HG02970 (cell line): ENCODE data around the gene MYL3.
"Not testable (repeated sequence)": the region's sequence is repeated elsewhere in the genome, so short reads cannot be mapped to it uniquely, and the experiment has no call there.

Experiments
- ATAC-seq: cut with Tn5 transposase; IDR thresholded peaks from one replicate; pipeline ENCODE4 v1.9.1; 2021; ENCODE audit warnings: mild to moderate bottlenecking, moderate library complexity, moderate number of reproducible peaks; ENCODE audit not compliant: unreplicated experiment, low FRiP score

The MYL3 gene

GRCh38 chr3:46863261-46863782, at the start of gene MYL3:
Gene MYL3, minus strand, starts transcription at chr3:46863444. Its CDS starts 54 bp downstream, at chr3:46863390.
- ATAC-seq = no peak

GRCh38 chr3:46912986-46913385, 49.7 kb upstream of the MYL3 start:
- ATAC-seq = no peak

GRCh38 chr3:46910914-46911313, 47.7 kb upstream of the MYL3 start:
- not testable (repeated sequence) for ATAC-seq

- ATAC-seq = no peak
Measured at GRCh38 chr3:46910166-46910760, 47.0 kb upstream of the MYL3 start.

- ATAC-seq = no peak
Measured at GRCh38 chr3:46909535-46910161, 46.4 kb upstream of the MYL3 start.

- no peak for ATAC-seq
Measured at GRCh38 chr3:46908986-46909534, 45.8 kb upstream of the MYL3 start.

GRCh38 chr3:46908294-46908985, 45.2 kb upstream of the MYL3 start:
- no peak for ATAC-seq

GRCh38 chr3:46907960-46908293, 44.7 kb upstream of the MYL3 start:
- no peak for ATAC-seq

GRCh38 chr3:46907271-46907670, 44.0 kb upstream of the MYL3 start:
- no peak for ATAC-seq

GRCh38 chr3:46906471-46907058, 43.3 kb upstream of the MYL3 start:
- ATAC-seq = no peak

- ATAC-seq = no peak
Measured at GRCh38 chr3:46905661-46906451, 42.6 kb upstream of the MYL3 start.

GRCh38 chr3:46905213-46905560, 41.9 kb upstream of the MYL3 start:
- no peak for ATAC-seq

- ATAC-seq = no peak
Measured at GRCh38 chr3:46904303-46905212, 41.3 kb upstream of the MYL3 start.

- ATAC-seq = no peak
Measured at GRCh38 chr3:46903341-46904302, 40.4 kb upstream of the MYL3 start.

- no peak for ATAC-seq
Measured at GRCh38 chr3:46902188-46902631, 39.0 kb upstream of the MYL3 start.

- ATAC-seq = no peak
Measured at GRCh38 chr3:46901591-46902187, 38.4 kb upstream of the MYL3 start.

- no peak for ATAC-seq
Measured at GRCh38 chr3:46901061-46901460, 37.8 kb upstream of the MYL3 start.

GRCh38 chr3:46900356-46900755, 37.1 kb upstream of the MYL3 start:
- no peak for ATAC-seq
